Measurements from ENCODE around the gene DNAJC30. TPM values are rescaled to one million over a fixed set of nuclear protein-coding genes. Genes with fewer than 3 reads are reported as not detected.

Gene DNAJC30
- total RNA-seq, 2 donors from 2014 or later, result 8.9 to 11.1 TPM

DNA sequence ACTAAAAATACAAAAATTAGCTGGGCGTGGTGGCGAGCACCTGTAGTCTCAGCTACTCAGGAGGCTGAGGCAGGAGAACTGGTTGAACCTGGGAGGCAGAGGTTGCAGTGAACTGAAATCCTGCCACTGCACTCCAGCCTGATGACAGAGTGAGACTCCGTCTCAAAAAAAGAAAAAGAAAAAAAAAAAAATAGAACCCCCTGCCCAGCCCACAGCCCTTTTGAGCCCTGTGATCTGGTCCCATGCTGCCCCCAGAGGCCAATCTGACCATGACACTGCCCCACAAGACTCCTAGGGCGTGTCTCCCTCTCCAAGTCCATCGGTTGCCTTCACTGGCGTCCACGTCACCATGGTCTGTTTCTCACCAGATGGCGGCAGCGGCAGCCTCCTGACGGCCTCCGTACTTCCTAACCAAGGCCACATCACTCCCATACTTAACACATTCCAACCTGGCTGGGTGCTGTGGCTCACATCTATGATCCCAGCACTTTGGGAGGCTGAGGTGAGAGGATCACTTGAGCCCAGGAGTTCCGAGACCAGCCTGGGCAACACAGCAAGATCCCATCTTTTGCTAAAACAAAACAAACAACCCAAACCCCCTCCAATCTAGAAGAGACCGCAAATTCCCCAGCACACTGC, 18.2 kb upstream of the DNAJC30 start:
- peak overlapping the region; percentile 46 for H3K27ac Mint-ChIP-seq

DNA sequence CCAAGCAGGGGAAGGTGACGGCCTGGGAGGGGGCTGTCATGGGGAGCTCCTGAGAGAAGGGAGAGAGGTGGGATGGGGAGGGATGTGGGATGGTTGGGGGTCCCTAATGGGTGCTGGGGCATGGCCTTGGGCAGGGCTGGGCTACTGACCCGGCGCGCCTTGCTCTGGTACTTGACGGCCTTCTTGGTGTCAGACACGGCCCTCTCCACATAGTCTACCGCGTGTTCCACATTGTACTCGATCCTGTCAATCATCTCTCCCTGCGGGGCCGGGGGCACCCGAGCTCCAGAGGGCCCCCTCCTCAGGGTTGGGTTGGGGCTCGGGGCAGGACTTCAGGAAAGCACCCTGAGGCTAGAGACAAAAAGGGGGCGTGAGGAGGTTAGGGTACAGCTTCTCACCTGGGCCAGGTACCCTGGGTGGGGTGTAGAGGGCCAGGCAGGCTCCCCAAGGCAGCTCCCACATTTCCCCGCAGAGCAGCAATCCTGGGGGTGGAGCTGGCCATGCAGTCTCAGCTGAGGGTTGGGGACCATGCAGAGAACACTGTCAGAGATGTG, 17.4 kb upstream of the DNAJC30 start:
- H3K4me3 ChIP-seq (ENCODE audit: low read length), result no peak overlapping the region
- H3K9me3 ChIP-seq (ENCODE audit: control insufficient read depth, low read length), result no peaks in the 10 kb centered on the region
- no peaks in the 10 kb centered on the region for H3K27me3 ChIP-seq (ENCODE audit: control insufficient read depth, insufficient read depth, low read length, poor library complexity, severe bottlenecking)
- no peak for DNase-seq
- peaks cover 6% of the 10 kb centered on the region for H3K4me1 Mint-ChIP-seq
- no peak overlapping the region for H3K4me3 Mint-ChIP-seq
- 81 to 95% methylated on average over 10 to 15 of the region's 15 CpGs for WGBS, 2 experiments (ENCODE audit: insufficient coverage in 1 of 2, insufficient read length in 1 of 2)
- no peaks in the 10 kb centered on the region for H3K4me1 ChIP-seq (ENCODE audit: control insufficient read depth, insufficient read depth, low read length)
- H3K27ac ChIP-seq (ENCODE audit: low read depth, low read length), result no peak overlapping the region
- H3K36me3 Mint-ChIP-seq (ENCODE audit: low read depth), result peaks cover 51% of the 10 kb centered on the region
- H3K9ac ChIP-seq (ENCODE audit: extremely low read depth, low read length, poor library complexity, severe bottlenecking), result no peak overlapping the region
- no peak overlapping the region for H3K27ac Mint-ChIP-seq
- H3K36me3 ChIP-seq (ENCODE audit: control insufficient read depth, insufficient read depth, low read length), result peaks cover 51% of the 10 kb centered on the region
- H3K9me3 Mint-ChIP-seq, result no peaks in the 10 kb centered on the region
- no peaks in the 10 kb centered on the region for H3K27me3 Mint-ChIP-seq (ENCODE audit: insufficient read depth)
- TF ChIP-seq, protein P1, sequence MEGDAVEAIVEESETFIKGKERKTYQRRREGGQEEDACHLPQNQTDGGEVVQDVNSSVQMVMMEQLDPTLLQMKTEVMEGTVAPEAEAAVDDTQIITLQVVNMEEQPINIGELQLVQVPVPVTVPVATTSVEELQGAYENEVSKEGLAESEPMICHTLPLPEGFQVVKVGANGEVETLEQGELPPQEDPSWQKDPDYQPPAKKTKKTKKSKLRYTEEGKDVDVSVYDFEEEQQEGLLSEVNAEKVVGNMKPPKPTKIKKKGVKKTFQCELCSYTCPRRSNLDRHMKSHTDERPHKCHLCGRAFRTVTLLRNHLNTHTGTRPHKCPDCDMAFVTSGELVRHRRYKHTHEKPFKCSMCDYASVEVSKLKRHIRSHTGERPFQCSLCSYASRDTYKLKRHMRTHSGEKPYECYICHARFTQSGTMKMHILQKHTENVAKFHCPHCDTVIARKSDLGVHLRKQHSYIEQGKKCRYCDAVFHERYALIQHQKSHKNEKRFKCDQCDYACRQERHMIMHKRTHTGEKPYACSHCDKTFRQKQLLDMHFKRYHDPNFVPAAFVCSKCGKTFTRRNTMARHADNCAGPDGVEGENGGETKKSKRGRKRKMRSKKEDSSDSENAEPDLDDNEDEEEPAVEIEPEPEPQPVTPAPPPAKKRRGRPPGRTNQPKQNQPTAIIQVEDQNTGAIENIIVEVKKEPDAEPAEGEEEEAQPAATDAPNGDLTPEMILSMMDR (conservative IDR thresholded peaks at IDR 0.05), result no peak

More for the DNA sequence above, 18.2 kb upstream of the DNAJC30 start:
- H3K9me3 Mint-ChIP-seq, result no peaks in the 10 kb centered on the region
- Histone ChIP-seq H3K9ac (ENCODE audit: extremely low read depth, low read length, poor library complexity, severe bottlenecking) (no peak overlapping the region), H3K27me3 (ENCODE audit: control insufficient read depth, insufficient read depth, low read length, poor library complexity, severe bottlenecking) (no peaks in the 10 kb centered on the region), H3K9me3 (ENCODE audit: control insufficient read depth, low read length) (no peaks in the 10 kb centered on the region), H3K36me3 (ENCODE audit: control insufficient read depth, insufficient read depth, low read length) (peaks cover 43% of the 10 kb centered on the region), H3K4me3 (ENCODE audit: low read length) (no peak overlapping the region), H3K4me1 (ENCODE audit: control insufficient read depth, insufficient read depth, low read length) (no peaks in the 10 kb centered on the region), H3K27ac (ENCODE audit: low read depth, low read length) (no peak overlapping the region)
- no peak overlapping the region for H3K4me3 Mint-ChIP-seq
- H3K27me3 Mint-ChIP-seq (ENCODE audit: insufficient read depth), result no peaks in the 10 kb centered on the region
- H3K36me3 Mint-ChIP-seq (ENCODE audit: low read depth), result peaks cover 48% of the 10 kb centered on the region
- WGBS, 2 experiments (ENCODE audit: insufficient coverage in 1 of 2, insufficient read length in 1 of 2), result 73 to 82% methylated on average over 10 to 13 of the region's 13 CpGs
- peak; percentile 94 for DNase-seq
- TF ChIP-seq, protein P1 (conservative IDR thresholded peaks at IDR 0.05), result peak; percentile 82
- H3K4me1 Mint-ChIP-seq, result peaks cover 6% of the 10 kb centered on the region

DNA sequence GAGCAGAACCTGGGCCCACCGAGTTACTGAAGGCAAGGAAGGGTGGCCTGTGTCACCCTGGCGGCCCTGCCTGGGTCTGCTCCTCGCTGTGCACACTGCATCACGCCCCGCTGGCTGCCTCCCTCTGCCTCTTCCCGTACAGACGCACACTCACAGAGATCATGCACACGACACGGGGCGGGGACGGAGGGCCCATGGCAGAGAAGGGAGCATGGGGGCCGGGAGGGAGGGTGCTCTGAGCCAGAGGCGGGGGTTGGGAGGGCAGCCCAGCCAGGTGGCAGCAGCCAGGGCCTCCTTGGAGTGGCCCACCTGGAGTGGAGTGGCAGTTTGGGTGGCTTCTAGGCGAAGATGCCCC, 16.8 kb upstream of the DNAJC30 start:
- Histone ChIP-seq H3K27me3 (ENCODE audit: control insufficient read depth, insufficient read depth, low read length, poor library complexity, severe bottlenecking) (no peaks in the 10 kb centered on the region), H3K4me1 (ENCODE audit: control insufficient read depth, insufficient read depth, low read length) (no peaks in the 10 kb centered on the region), H3K36me3 (ENCODE audit: control insufficient read depth, insufficient read depth, low read length) (peaks cover 54% of the 10 kb centered on the region), H3K9ac (ENCODE audit: extremely low read depth, low read length, poor library complexity, severe bottlenecking) (no peak overlapping the region), H3K27ac (ENCODE audit: low read depth, low read length) (no peak overlapping the region), H3K4me3 (ENCODE audit: low read length) (no peak overlapping the region), H3K9me3 (ENCODE audit: control insufficient read depth, low read length) (no peaks in the 10 kb centered on the region)
- DNase-seq, result no peak
- Mint-ChIP-seq H3K27me3 (ENCODE audit: insufficient read depth) (no peaks in the 10 kb centered on the region), H3K27ac (no peak overlapping the region), H3K4me3 (no peak overlapping the region), H3K36me3 (ENCODE audit: low read depth) (peaks cover 54% of the 10 kb centered on the region), H3K9me3 (no peaks in the 10 kb centered on the region), H3K4me1 (peaks cover 6% of the 10 kb centered on the region)
- WGBS, 2 experiments (ENCODE audit: insufficient coverage in 1 of 2, insufficient read length in 1 of 2), result 88 to 96% methylated on average over 9 to 14 of the region's 14 CpGs
- TF ChIP-seq, protein P1 (conservative IDR thresholded peaks at IDR 0.05), result no peak
